Right atrium auricular region (tissue), 2 donors: ENCODE results near the gene ZP1. TPM values are rescaled to one million over a fixed set of nuclear protein-coding genes. Genes with fewer than 3 reads are reported as not detected.

Experiments
- DNase-seq: peaks from one replicate; pipeline ENCODE4 v3.0.0-alpha.2; 2019; ENCODE audit warnings: low spot score
- H3K27ac ChIP-seq, 2 donors: fragments of 200-600 bp; sonication (generic); 1 replicate in 1 of 2; 2 replicates in 1 of 2; pipeline ENCODE4 v1.5.1; 2016 to 2019
- H3K27me3 ChIP-seq, 2 donors: fragments of 200-600 bp; sonication (generic); one replicate each; pipeline versions ENCODE4 v1.5.1 to v1.6.0; 2017 to 2019
- H3K36me3 ChIP-seq: fragments of 200-600 bp; sonication (generic); one replicate; pipeline ENCODE4 v1.5.1; 2016
- H3K4me1 ChIP-seq, 2 donors: fragments of 200-600 bp; sonication (generic); one replicate each; pipeline versions ENCODE4 v1.5.1 to v1.6.0; 2017 to 2019
- H3K4me3 ChIP-seq, 2 donors: fragments of 200-600 bp; sonication (generic); 1 replicate in 1 of 2; 2 replicates in 1 of 2; pipeline ENCODE4 v1.5.1; 2017 to 2019; ENCODE audit warnings: mild to moderate bottlenecking in 1 of 2, moderate library complexity in 1 of 2
- H3K9me3 ChIP-seq, 2 donors: fragments of 200-600 bp; sonication (generic); one replicate each; pipeline ENCODE4 v1.5.1; 2019
- total RNA-seq, 2 donors: library from RNA; depleted of rRNA; stranded (reverse); fragments of >200 nt; gene quantifications; one replicate each; pipeline ENCODE4 v1.1.0, GENCODE V29; 2016
- TF ChIP-seq, protein P1 (sequence below), 2 donors: fragments of 200-600 bp; sonication (generic); IDR thresholded peaks; one replicate each; pipeline ENCODE4 v1.5.1; 2019; ENCODE audit warnings: antibody characterized with exemption in 2 of 2

ZP1 gene
- total RNA-seq, 2 donors from 2014 or later, result not detected

DNA sequence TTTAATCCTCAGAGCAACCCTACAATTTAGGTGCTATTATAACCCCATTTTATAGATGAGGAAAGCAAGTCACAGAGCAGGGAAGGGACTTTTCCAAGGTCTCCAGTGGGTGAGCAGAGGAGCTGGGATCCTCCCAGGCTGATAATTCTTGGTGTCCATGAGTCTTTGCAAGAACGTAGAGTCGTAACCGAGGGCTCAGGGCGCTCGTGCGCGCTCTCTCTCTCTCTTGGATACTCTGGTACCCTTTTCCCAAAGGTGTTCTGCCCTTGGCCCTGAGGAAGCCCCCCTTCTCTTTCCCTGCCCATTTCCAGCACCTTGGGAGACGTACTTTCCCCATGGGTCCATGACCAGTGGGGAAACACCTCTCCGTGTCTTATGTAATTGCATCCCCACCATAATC lies 5.2 kb upstream of the ZP1 start:
- Histone ChIP-seq H3K4me3 (no peak overlapping the region), H3K4me1 (no peaks in the 10 kb centered on the region), H3K9me3 (no peaks in the 10 kb centered on the region), H3K27ac (no peak overlapping the region), H3K27me3 (no peaks in the 10 kb centered on the region), H3K36me3 (no peaks in the 10 kb centered on the region)
- TF ChIP-seq, protein P1, sequence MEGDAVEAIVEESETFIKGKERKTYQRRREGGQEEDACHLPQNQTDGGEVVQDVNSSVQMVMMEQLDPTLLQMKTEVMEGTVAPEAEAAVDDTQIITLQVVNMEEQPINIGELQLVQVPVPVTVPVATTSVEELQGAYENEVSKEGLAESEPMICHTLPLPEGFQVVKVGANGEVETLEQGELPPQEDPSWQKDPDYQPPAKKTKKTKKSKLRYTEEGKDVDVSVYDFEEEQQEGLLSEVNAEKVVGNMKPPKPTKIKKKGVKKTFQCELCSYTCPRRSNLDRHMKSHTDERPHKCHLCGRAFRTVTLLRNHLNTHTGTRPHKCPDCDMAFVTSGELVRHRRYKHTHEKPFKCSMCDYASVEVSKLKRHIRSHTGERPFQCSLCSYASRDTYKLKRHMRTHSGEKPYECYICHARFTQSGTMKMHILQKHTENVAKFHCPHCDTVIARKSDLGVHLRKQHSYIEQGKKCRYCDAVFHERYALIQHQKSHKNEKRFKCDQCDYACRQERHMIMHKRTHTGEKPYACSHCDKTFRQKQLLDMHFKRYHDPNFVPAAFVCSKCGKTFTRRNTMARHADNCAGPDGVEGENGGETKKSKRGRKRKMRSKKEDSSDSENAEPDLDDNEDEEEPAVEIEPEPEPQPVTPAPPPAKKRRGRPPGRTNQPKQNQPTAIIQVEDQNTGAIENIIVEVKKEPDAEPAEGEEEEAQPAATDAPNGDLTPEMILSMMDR (IDR thresholded peaks at IDR 0.05), result no peak
- DNase-seq, result no peak

DNA sequence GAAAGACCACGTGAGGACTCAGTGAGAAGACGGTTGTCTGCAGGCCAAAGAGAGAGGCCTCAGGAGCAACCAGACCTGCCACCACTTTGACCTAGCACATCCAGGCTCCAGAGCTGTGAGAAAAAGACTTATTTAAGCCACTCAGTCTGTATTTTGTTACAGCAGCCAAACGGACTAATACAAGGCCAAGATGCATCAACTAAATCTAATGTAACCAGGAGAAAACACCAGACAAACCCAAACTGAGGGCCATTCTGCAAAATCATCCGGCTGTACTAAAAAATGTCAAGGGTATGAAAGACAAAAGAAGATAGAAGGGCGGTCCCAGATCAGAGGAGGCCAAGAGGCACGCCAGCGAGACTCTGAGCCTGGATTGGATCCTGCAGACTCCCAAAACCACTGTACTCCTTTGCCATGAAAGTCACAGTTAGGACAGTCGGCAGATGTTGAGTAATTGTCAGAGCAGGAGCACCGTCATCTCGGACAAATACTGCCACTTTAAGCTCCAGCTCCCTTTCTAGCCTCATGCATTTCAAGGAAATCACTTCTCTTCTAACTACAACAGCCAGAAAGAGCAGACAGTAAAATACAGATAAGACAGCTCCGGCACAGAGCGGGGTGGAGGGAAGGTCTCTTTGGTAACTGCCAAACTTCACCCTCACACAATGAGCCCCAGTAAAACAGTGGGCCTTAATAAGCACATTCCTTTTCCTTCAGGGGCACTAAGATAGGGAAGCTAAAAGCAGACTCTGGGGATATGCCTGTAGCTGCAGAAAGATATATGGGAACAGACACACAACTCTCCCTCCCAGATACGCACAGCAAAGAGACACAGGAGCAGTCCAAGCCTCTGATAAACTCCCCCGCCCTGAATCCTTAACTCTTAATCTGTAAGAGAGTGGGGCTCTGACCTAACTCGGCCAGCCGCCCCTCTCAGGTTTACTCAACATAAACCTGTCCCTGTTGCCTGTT lies 3.5 kb upstream of the ZP1 start:
- DNase-seq, result no peak
- Histone ChIP-seq H3K36me3 (no peaks in the 10 kb centered on the region), H3K27me3 (no peaks in the 10 kb centered on the region), H3K27ac (no peak overlapping the region), H3K9me3 (no peaks in the 10 kb centered on the region), H3K4me1 (no peaks in the 10 kb centered on the region), H3K4me3 (no peak overlapping the region)
- TF ChIP-seq, protein P1 (IDR thresholded peaks at IDR 0.05), result no peak

GRCh38 chr11:60864856-60865513 lies 2.4 kb upstream of the ZP1 start:
- TF ChIP-seq, protein P1 (IDR thresholded peaks at IDR 0.05), result no peak
- Histone ChIP-seq H3K9me3 (no peaks in the 10 kb centered on the region), H3K27ac (no peak overlapping the region), H3K4me1 (no peaks in the 10 kb centered on the region), H3K4me3 (no peak overlapping the region), H3K36me3 (no peaks in the 10 kb centered on the region), H3K27me3 (no peaks in the 10 kb centered on the region)
- DNase-seq, result no peak

GRCh38 chr11:60867871-60868681 lies 734 bp downstream of the ZP1 start:
- Histone ChIP-seq H3K27me3 (no peaks in the 10 kb centered on the region), H3K36me3 (no peaks in the 10 kb centered on the region), H3K27ac (no peak overlapping the region), H3K9me3 (no peaks in the 10 kb centered on the region), H3K4me1 (peaks cover 0 to 28% of the 10 kb centered on the region in 2 donors), H3K4me3 (no peak overlapping the region)
- TF ChIP-seq, protein P1 (IDR thresholded peaks at IDR 0.05), result no peak
- DNase-seq, result no peak

DNA sequence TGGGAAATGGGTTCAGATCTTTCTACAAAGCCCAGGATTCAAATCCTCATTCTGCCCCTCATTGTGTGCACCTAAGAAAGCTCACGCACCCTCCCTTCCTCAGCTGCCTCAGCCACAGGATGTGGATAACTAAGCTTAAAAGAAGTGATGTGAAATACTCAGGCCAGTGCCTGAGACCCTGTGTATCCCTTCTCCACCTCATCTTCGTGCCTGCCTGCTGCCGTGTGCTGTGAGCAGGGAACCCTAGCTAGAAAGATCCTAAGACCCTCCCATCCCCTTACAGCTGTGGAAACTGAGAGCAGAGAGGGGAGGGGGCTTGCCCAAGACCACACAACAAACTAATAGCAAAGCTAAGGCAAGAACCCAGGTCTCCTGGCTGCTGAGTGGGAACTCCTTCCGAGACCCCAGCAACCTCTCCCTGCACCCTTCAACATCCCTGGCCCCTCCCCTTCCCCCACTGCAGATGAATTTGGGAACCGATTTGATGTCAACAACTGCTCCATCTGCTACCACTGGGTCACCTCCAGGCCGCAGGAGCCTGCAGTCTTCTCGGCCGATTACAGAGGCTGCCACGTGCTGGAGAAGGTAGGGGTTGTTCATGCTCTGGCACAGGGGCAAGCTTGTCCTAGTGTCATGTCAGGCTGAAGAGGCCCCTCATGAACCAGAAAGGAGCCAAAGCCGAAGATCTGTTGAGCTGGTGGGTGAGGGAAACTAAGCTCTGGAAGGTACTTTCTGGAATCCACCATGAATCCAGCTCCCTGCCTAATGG lies 1.5 kb downstream of the ZP1 start:
- Histone ChIP-seq H3K27ac (no peak overlapping the region), H3K4me3 (no peak overlapping the region), H3K36me3 (no peaks in the 10 kb centered on the region), H3K27me3 (no peaks in the 10 kb centered on the region), H3K4me1 (peaks cover 0 to 35% of the 10 kb centered on the region in 2 donors), H3K9me3 (no peaks in the 10 kb centered on the region)
- TF ChIP-seq, protein P1 (IDR thresholded peaks at IDR 0.05), result no peak
- no peak for DNase-seq
